Measurements from ENCODE around the gene MOV10. TPM values are rescaled to one million over a fixed set of nuclear protein-coding genes. Genes with fewer than 3 reads are reported as not detected.

Gene MOV10
- total RNA-seq, 1 donor from 2014 or later: 10.3 TPM

DNA sequence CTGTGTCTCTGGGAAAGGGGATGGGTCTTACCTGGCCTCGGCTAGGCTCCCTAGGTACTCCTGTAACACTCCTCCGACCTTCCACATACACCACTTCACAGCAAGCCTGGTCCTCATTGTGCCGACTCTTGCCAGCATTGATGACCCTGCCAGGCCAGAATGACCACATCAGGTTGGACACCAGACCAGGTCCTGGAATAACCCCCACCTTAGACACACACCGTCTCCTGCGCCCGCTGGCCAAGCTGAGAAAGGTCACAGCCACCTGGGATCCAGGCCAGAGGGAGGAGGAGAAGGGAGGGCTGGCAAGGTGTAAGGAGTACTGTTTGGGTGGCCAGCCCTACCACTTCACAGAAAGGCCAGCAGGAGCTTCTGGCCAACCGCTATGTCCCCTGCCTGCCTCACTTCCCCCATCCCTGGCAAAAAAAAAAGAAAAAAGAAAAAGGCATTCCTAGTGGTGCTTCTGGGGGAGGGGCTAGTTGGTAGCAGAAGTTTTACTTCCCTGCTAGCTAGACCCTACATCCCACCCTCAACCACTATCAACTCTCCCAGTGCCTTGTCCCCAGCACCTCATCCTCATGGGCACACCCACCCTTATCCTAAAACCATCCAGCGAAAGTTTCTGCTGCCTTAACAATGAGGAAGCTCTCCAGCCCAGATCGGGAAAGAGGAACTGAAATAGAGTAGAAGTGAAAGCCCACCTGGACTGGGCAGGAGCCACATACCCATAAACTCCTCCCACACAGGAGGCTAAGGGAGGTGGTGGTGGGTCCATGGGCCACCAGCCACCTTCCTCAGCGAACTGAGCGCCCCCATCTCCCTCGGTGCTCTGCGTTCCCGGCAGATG is 39.2 kb downstream of the MOV10 start:
- FAIRE-seq (no peak), DNase-seq (ENCODE audit: low read depth) (no peak)
- H3K36me3 ChIP-seq (ENCODE audit: control insufficient read depth, insufficient read depth, low read length): peaks cover 2% of the 10 kb centered on the region
- peak overlapping the region; percentile 65 for H3K4me3 ChIP-seq (ENCODE audit: low read depth, low read length)
- TF ChIP-seq, protein P1, sequence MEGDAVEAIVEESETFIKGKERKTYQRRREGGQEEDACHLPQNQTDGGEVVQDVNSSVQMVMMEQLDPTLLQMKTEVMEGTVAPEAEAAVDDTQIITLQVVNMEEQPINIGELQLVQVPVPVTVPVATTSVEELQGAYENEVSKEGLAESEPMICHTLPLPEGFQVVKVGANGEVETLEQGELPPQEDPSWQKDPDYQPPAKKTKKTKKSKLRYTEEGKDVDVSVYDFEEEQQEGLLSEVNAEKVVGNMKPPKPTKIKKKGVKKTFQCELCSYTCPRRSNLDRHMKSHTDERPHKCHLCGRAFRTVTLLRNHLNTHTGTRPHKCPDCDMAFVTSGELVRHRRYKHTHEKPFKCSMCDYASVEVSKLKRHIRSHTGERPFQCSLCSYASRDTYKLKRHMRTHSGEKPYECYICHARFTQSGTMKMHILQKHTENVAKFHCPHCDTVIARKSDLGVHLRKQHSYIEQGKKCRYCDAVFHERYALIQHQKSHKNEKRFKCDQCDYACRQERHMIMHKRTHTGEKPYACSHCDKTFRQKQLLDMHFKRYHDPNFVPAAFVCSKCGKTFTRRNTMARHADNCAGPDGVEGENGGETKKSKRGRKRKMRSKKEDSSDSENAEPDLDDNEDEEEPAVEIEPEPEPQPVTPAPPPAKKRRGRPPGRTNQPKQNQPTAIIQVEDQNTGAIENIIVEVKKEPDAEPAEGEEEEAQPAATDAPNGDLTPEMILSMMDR (IDR thresholded peaks at IDR 0.05; ENCODE audit: insufficient read depth, low read length, severe bottlenecking): no peak
- H3K27me3 ChIP-seq (ENCODE audit: control insufficient read depth, insufficient read depth, low read length): no peaks in the 10 kb centered on the region

DNA sequence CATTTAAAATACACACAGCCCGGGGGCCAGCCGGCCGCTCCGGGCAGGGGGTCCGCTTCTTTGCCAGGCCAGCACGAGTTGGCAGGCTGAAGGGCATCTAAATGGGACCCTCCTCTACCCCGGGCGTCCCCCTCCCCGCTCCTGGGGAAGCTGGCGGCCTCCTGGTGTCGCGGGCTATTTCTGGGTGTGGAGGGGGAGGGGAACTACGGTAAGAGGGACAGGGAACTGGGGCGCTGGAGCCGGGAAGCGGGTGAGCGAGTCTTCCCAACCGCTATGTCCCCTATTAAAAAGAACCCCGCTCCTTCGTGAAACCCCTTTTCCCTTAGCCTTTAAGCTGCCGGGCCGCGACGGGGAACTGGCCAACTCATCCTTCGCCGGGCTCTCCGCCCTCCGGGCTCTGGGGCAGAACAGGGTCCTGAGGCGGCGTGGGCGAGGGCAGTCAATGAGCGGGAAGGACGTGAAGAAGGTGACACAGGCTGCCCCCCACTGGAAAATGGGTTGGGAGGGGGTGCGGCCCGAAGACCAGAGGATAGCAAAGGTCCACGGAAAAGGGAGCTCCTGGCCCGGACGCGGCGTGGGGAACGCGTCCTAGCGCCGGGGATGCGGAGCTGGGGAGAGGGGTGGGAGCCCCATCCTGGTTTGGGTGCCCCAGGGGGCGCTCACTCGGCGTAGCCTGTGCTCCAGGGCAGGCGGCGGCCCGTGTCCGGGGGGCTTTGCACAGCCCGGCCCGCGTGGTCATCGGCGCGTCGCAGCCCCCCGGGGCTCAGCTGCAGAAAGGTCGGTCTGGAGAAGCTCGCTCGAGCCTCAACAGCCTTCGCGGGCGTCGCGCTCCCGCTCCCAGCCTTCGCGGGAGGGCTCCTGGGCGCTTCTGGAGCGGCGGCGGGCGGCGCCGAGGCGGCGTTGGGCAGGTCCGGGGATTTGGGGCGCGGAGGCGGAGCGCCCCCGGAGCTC is 40.1 kb downstream of the MOV10 start:
- Histone ChIP-seq H3K27me3 (ENCODE audit: control insufficient read depth, insufficient read depth, low read length) (no peaks in the 10 kb centered on the region), H3K36me3 (ENCODE audit: control insufficient read depth, insufficient read depth, low read length) (peaks cover 2% of the 10 kb centered on the region), H3K4me3 (ENCODE audit: low read depth, low read length) (peak overlapping the region; percentile 65)
- DNase-seq (ENCODE audit: low read depth): no peak
- TF ChIP-seq, protein P1 (IDR thresholded peaks at IDR 0.05; ENCODE audit: insufficient read depth, low read length, severe bottlenecking): peak; percentile 25
- no peak for FAIRE-seq

DNA sequence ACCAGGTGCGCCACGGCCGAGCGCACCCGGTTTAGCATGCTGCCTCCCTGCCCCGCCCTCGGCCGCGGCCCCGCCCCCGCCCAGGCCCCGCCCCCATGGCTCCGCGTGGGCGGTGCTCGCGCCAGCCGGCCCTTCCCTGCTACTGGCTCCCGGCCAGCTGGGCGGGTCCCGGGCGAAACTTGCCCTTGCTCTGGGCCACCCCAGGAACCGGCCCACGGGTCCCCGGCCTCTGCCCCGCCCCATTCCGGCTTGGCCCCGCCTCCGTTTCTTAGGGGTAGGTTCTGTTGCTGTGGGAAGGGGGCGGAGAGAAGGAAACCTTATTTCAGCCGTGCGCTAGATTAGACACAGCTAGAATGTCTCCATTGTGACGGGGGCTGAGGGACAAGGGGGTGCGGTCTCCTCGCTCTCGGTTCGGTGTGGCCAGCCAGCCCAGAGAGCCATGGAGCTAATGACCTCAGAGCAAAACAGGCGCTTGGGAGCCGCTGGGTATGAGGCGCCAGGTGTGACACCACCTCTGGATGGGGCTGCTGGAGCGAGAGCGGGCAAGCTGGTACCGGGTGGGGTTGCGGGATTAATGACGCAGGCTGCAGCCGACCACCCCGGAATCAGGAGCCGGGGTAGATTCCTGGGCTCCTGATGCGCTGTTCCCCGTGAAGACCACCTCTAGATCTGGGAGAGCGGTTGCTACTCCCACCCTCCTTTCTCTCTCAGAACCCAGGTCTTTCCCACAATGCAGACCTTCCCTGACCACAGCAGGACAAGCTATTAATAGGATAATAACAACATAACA is 41.0 kb downstream of the MOV10 start, which contains the start of gene PPM1J:
TSS of gene PPM1J (minus strand) at position 69 of the 790 bp plus-strand sequence. CDS start at position 38, 31 bp downstream.
- H3K36me3 ChIP-seq (ENCODE audit: control insufficient read depth, insufficient read depth, low read length): no peaks in the 10 kb centered on the region
- H3K27me3 ChIP-seq (ENCODE audit: control insufficient read depth, insufficient read depth, low read length): no peaks in the 10 kb centered on the region
- DNase-seq (ENCODE audit: low read depth) (peak; percentile 89), FAIRE-seq (no peak)
- TF ChIP-seq, protein P1 (IDR thresholded peaks at IDR 0.05; ENCODE audit: insufficient read depth, low read length, severe bottlenecking): no peak
- H3K4me3 ChIP-seq (ENCODE audit: low read depth, low read length): peak within 1 kb of the TSS; percentile 65

DNA sequence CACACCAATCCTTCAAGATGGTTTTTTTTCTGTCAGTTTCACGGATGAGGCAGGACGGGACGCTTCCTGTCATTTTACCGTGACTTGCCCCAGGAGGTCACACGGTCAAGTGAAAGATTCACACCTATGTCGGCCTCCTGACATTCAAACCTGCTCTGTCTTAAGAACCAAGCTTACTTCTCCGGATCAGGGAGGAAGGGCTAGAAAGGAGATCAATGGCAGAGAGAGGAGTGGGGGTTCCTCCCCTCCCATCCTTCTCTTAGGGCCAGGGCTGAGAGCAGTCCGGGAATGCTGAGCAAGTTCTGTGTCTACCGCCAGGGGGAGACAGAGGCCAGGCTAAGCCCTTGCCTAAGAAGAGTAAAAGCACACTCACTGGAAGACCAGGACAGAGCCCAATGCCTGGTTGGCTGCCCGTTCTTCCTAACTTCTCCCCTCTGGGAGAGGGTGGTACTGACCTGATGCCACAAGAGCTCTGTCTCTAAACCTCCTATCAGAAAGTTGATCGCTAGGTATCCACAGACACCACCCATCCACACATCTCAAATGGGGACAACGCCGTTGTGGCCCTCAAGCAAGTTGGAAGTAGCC is 41.8 kb downstream of the MOV10 start:
- Histone ChIP-seq H3K36me3 (ENCODE audit: control insufficient read depth, insufficient read depth, low read length) (no peaks in the 10 kb centered on the region), H3K27me3 (ENCODE audit: control insufficient read depth, insufficient read depth, low read length) (no peaks in the 10 kb centered on the region), H3K4me3 (ENCODE audit: low read depth, low read length) (peak overlapping the region; percentile 56)
- TF ChIP-seq, protein P1 (IDR thresholded peaks at IDR 0.05; ENCODE audit: insufficient read depth, low read length, severe bottlenecking): peak; percentile 98
- FAIRE-seq (peak; percentile 40), DNase-seq (ENCODE audit: low read depth) (peak; percentile 87)

DNA sequence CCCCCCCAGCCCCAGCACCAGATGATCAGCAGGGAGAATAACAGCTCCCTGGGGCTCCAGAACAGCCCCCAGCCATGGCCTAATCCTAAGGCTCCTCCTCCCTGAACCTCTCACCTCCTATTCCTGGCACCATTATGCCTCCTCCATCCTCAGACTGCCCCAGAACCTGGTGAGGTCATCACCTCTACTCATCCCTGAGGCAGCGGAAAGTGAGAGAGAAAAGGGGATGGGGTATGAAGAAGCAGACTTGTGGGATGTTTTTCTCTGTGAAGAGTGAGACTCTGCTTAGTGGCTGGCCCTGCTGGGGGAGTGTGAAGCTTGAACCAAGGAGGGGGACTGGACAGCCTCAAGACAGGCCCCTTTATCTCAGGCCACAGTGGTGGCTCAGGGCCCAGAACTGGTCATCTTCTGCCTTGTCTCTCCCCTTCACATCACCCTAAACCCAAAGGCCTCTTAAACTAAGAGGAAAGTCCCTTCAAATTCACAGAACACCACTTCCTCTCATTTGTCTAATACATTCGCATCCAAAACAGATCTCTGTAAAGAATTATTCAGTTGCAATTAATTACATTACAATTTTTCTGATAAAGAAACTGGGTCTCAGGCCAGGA is 42.9 kb downstream of the MOV10 start:
- H3K36me3 ChIP-seq (ENCODE audit: control insufficient read depth, insufficient read depth, low read length): no peaks in the 10 kb centered on the region
- FAIRE-seq: no peak
- H3K4me3 ChIP-seq (ENCODE audit: low read depth, low read length): no peak overlapping the region

More for the DNA sequence above, 42.9 kb downstream of the MOV10 start:
- TF ChIP-seq, protein P1 (IDR thresholded peaks at IDR 0.05; ENCODE audit: insufficient read depth, low read length, severe bottlenecking): no peak
- no peak for DNase-seq (ENCODE audit: low read depth)
- H3K27me3 ChIP-seq (ENCODE audit: control insufficient read depth, insufficient read depth, low read length): no peaks in the 10 kb centered on the region

Data from bronchial epithelial cell (primary cell).